Activated T-cell treated with anti-CD3 and anti-CD28 coated beads for 24 hours (primary cell): ENCODE data around the gene TMEM33.

Experiments used
- DNase-seq: peaks from one replicate; pipeline ENCODE4 v3.0.0-alpha.2; 2020; ENCODE audit warnings: low read depth

TMEM33 gene

GRCh38 chr4:41998019-41998418, 62.8 kb downstream of the TMEM33 start:
- DNase-seq: no peak

- no peak for DNase-seq
Observed at GRCh38 chr4:41999321-41999720, 64.1 kb downstream of the TMEM33 start.

DNA sequence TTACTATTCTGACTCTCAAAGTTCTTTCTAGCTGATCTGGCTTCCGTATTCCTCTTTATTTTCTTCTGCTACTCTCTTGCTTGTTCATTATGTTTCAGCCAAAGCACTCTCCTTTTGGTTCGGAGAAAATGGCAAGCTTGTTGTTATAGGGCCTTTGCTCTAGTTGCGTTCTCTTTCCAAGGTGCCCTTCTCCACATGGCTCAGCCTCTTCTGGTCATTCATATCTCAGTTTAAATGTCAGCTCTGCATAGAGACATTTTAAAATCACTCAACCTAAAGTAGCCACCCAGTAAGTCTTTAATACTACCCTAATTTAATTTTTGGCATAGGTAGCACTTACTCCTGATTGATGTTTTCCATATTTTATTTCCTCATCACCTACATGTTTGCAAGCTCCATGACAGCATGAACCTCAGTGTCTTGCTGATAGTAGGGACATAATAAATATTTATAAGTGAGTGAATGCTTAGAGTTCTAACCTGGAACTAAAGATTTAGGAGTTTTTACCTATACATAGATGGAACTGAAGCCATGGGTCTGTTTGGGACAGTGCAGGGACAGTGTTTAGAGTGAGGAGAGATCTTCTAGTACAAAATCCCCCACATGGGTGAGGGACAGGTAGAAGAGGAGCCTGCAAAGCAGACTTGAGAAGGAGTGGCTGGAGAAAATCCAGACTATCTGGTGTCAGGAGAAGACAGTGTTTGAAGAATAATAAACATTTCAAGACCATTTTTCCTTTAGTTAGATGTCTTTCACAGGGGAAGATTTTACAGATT, 73.0 kb downstream of the TMEM33 start:
- DNase-seq: no peak
